K562 (cell line): ENCODE measurements around the gene TMEM191C. TPM values are rescaled to one million over a fixed set of nuclear protein-coding genes. Genes with fewer than 3 reads are reported as not detected.
"Not testable (repeated sequence)": the region's sequence is repeated elsewhere in the genome, so short reads cannot be mapped to it uniquely, and the experiment has no call there.

ENCODE experiments used
- ATAC-seq: fragments of 200-7000 bp; cut with Tn5 transposase; 3 replicates; pipeline ENCODE4 v1.9.1; 2020; ENCODE audit warnings: moderate library complexity
- BruUV-seq: library from RNA; stranded (reverse); fragments of 400-500 nt; replicated peaks from 2 replicates; lab custom pipeline; 2021; lab: Mats Ljungman, UMichigan
- CTCF ChIA-PET: fragments of 300-600 bp; formaldehyde crosslinking; extraction: SDS; loops from one replicate; lab custom pipeline; 2021; ENCODE audit warnings: low intra/inter-chr PET ratio; lab: Yijun Ruan, JAX
- POLR2A ChIA-PET: fragments of 300-600, 350-650 bp; sonication (Branson Sonifier 250); formaldehyde crosslinking; extraction: SDS; loops from one replicate; lab custom pipeline; 2021; ENCODE audit warnings: antibody characterized with exemption, inconsistent platforms; lab: Yijun Ruan, JAX
- DNase-seq, 4 experiments: peaks; one replicate each; pipeline versions ENCODE4 v3.0.0 to v3.0.0-alpha.2; 2011 to 2018; ENCODE audit warnings: low spot score in 3 of 4, mixed read lengths in 3 of 4; ENCODE audit errors: extremely low read depth in 1 of 4
- FAIRE-seq: peaks from 2 replicates; lab custom pipeline; 2011; peaks lifted over from hg19 to GRCh38; lab: Jason Lieb, UNC
- H2AFZ ChIP-seq: 2 replicates; pipeline ENCODE4 v1.6.0; 2011; ENCODE audit warnings: low read depth, low read length, control low read depth, inconsistent platforms
- H3K27ac ChIP-seq: fragments of 200-600 bp; 3 replicates; pipeline ENCODE4 v1.8.0; 2011; ENCODE audit warnings: low read depth, mild to moderate bottlenecking, control low read depth, inconsistent platforms, low read length, moderate library complexity, mixed read lengths; ENCODE audit errors: extremely low read depth
- H3K27me3 ChIP-seq, 2 experiments: fragments of 300-600 bp in 1 of 2; 2 replicates in 1 of 2; 3 replicates in 1 of 2; pipeline versions ENCODE4 v1.6.0 to v1.8.0; 2011; ENCODE audit warnings: inconsistent platforms in 2 of 2, low read length in 2 of 2, mild to moderate bottlenecking in 1 of 2, mixed read lengths in 1 of 2, moderate library complexity in 1 of 2; ENCODE audit not compliant: control insufficient read depth in 2 of 2, insufficient read depth in 2 of 2
- H3K36me3 ChIP-seq: fragments of 300-600 bp; 3 replicates; pipeline ENCODE4 v1.8.0; 2011; ENCODE audit warnings: mild to moderate bottlenecking, low read length, inconsistent platforms; ENCODE audit not compliant: control insufficient read depth, insufficient read depth
- H3K4me1 ChIP-seq, 2 experiments: fragments of 200-600 bp in 1 of 2; replicated peaks in 1 of 2; 2 replicates in 1 of 2; 3 replicates in 1 of 2; pipeline versions ENCODE4 v1.5.1 to v1.8.0; 2011; ENCODE audit warnings: inconsistent platforms in 2 of 2, low read length in 2 of 2, mild to moderate bottlenecking in 1 of 2, mixed read lengths in 1 of 2, moderate library complexity in 1 of 2; ENCODE audit not compliant: control insufficient read depth in 2 of 2, insufficient read depth in 2 of 2
- H3K4me2 ChIP-seq: 2 replicates; pipeline ENCODE4 v1.6.1; 2011; ENCODE audit warnings: low read length, control low read depth, inconsistent platforms, mixed read lengths; ENCODE audit not compliant: insufficient read depth
- H3K4me3 ChIP-seq: fragments of 200-600 bp; sonication (generic), shearing (Covaris generic); 2 replicates; pipeline ENCODE4 v1.5.1; 2016; ENCODE audit warnings: control low read depth, inconsistent platforms
- H3K79me2 ChIP-seq: fragments of 200-600 bp; 3 replicates; pipeline ENCODE4 v1.8.0; 2011; ENCODE audit warnings: low read length, inconsistent platforms; ENCODE audit not compliant: control insufficient read depth, insufficient read depth
- H3K9ac ChIP-seq, 2 experiments: 2 replicates each; pipeline versions ENCODE4 v1.6.0 to v1.6.1; 2011; ENCODE audit warnings: low read depth in 2 of 2, low read length in 2 of 2, control low read depth in 1 of 2, inconsistent platforms in 1 of 2, mild to moderate bottlenecking in 1 of 2, mixed read lengths in 1 of 2; ENCODE audit not compliant: insufficient read depth in 1 of 2
- H3K9me1 ChIP-seq: one replicate; pipeline ENCODE4 v1.6.0; 2011; ENCODE audit warnings: inconsistent platforms, mild to moderate bottlenecking, low read length, moderate library complexity; ENCODE audit not compliant: control insufficient read depth, insufficient read depth
- H3K9me3 ChIP-seq: replicated peaks from 2 replicates; pipeline ENCODE4 v1.5.1; 2011; ENCODE audit warnings: low read depth, low read length, inconsistent platforms; ENCODE audit not compliant: control insufficient read depth, insufficient read depth
- H4K20me1 ChIP-seq: replicated peaks from 2 replicates; pipeline ENCODE4 v1.6.1; 2011; ENCODE audit warnings: low read length, inconsistent platforms, mixed read lengths; ENCODE audit not compliant: control insufficient read depth, insufficient read depth
- CEBPB ChIP-seq: fragments of 450-650 bp; IDR thresholded peaks from 2 replicates; pipeline ENCODE4 v1.6.1; 2016; ENCODE audit warnings: missing genetic modification characterization, missing compliant biosample characterization
- MAFF ChIP-seq: IDR thresholded peaks from 2 replicates; pipeline ENCODE4 v1.6.1; 2012; ENCODE audit warnings: low read length, improper control_type of control experiment
- MAFG ChIP-seq: fragments of 450-650 bp; conservative IDR thresholded peaks from 2 replicates; pipeline ENCODE4 v1.6.1; 2016; ENCODE audit warnings: missing genetic modification characterization, missing compliant biosample characterization
- RBBP5 ChIP-seq: fragments of 200-600 bp; sonication (generic); IDR thresholded peaks from 2 replicates; pipeline ENCODE4 v1.6.1; 2012; ENCODE audit warnings: borderline replicate concordance, mild to moderate bottlenecking, low read length, control low read depth, inconsistent platforms; ENCODE audit not compliant: insufficient read depth, poor library complexity, severe bottlenecking
- TAF7 ChIP-seq: fragments of 450-650 bp; IDR thresholded peaks from 2 replicates; pipeline ENCODE4 v1.6.1; 2016; ENCODE audit warnings: missing genetic modification characterization, missing compliant biosample characterization
- ZNF316 ChIP-seq: fragments of 450-650 bp; IDR thresholded peaks from 2 replicates; pipeline ENCODE4 v1.6.1; 2016
- whole genome bisulfite sequencing: fragments of 100-300 bp; shearing (Covaris generic); methylation state at CpG from one replicate; pipeline ENCODE4 v1.1.6; 2016; ENCODE audit warnings: low coverage, mixed read lengths; ENCODE audit not compliant: insufficient coverage; ENCODE audit errors: missing lambda C conversion rate; 5-methylcytosine and 5-hydroxymethylcytosine counted together
- in situ Hi-C: fragments of 300-500 bp; cut with MboI; formaldehyde crosslinking; loops from 4 replicates; pipeline ENCODE4 v1.15.0; 2018; ENCODE audit warnings: inconsistent platforms, mixed read lengths
- intact Hi-C: fragments of 100-400 bp; cut with micrococcal nuclease; formaldehyde crosslinking; loops from 2 replicates; pipeline ENCODE4 v1.14.2; 2022
- polyA plus RNA-seq, 8 experiments: library from polyadenylated mRNA; depleted of rRNA in 4 of 8; stranded (reverse) in 5 of 8; unstranded in 3 of 8; fragments of >200 nt; fragmentation: Nextera tagmentation in 2 of 8; fragmentation: Illumina TruSeq in 1 of 8; extraction: Ambion mirVana in 2 of 8; extraction: Trizol in 1 of 8; gene quantifications; 2 replicates each; pipeline versions ENCODE4 v1.2.1 to v1.2.3, GENCODE V29; 2011 to 2014; ENCODE audit warnings: inconsistent platforms in 1 of 8, missing spikeins in 1 of 8
- total RNA-seq, 7 experiments: library from RNA; depleted of rRNA in 6 of 7; stranded (reverse); fragments of >200 nt in 6 of 7; fragmentation: Illumina TruSeq in 2 of 7; extraction: Trizol in 2 of 7; gene quantifications; 2 replicates each; pipeline versions ENCODE4 v1.2.1 to v1.2.3, GENCODE V29; 2011 to 2021; ENCODE audit warnings: low replicate concordance in 1 of 7
- TF ChIP-seq, protein P1 (sequence below), 2 experiments: fragments of 250-450 bp in 1 of 2; fragments of 450-650 bp in 1 of 2; sonication (Bioruptor Pico) in 1 of 2; IDR thresholded peaks; 2 replicates each; pipeline versions ENCODE4 v1.6.1 to v1.8.0; 2016 to 2021; ENCODE audit warnings: mild to moderate bottlenecking in 2 of 2, moderate library complexity in 2 of 2, missing compliant biosample characterization in 1 of 2, missing genetic modification characterization in 1 of 2

TMEM191C gene
- total and polyA plus RNA-seq, 9 of the 15 experiments (the other 6 are each of a cell fraction or from before 2014, with no cell fraction given), result 0.15 to 7.1 (median 1.1) TPM

DNA sequence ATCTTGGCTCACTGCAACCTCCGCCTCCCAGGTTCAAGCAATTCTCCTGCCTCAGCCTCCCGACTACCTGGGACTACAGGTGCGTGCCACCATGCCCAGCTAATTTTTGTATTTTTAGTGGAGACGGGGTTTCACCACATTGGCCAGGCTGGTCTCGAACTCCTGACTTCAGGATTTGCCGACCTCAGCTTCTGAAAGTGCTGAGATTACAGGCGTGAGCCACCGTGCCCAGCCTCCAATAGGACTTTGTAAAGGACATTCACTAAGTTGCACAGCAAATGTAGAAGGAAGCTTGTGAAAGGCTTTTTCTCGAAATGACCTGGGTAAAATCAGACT is 12.2 kb upstream of the TMEM191C start:
- H3K9ac ChIP-seq, ATAC-seq, H3K9me3 ChIP-seq, H3K36me3 ChIP-seq, BruUV-seq, FAIRE-seq, intact Hi-C loops, H2AFZ ChIP-seq, H3K79me2 ChIP-seq, DNase-seq, H3K4me3 ChIP-seq, H3K27me3 ChIP-seq, CTCF ChIA-PET, H3K9me1 ChIP-seq, H3K27ac ChIP-seq, H3K4me2 ChIP-seq: not testable (repeated sequence)
- 82% methylated on average over 9 of the region's 9 CpGs for WGBS
- peaks cover 0 to 39% of the 10 kb centered on the region in 2 experiments; a peak in 3 of 5 replicates for H3K4me1 ChIP-seq
- POLR2A ChIA-PET, result interaction anchor here (2.4 kb wide), 1 partner anchor 10 kb away, joined by 7 read pairs; no protein-coding TSS in a partner anchor
- in situ Hi-C loops, result loop anchor here (5.0 to 10.0 kb wide), 4 partner anchors 42 to 180 kb away; no protein-coding TSS in a partner anchor
- H4K20me1 ChIP-seq, result peaks cover 20% of the 10 kb centered on the region; the same call in 1 of the 2 replicates
- peak; percentile 39; the same call in 1 of the 2 replicates for TF ChIP-seq MAFG (tag)
- TF ChIP-seq TAF7, result 0 out of 2 replicates have a peak, but pooled peaks have one; percentile 42
- 0 out of 2 replicates have a peak, but pooled peaks have one; percentile 10 for TF ChIP-seq MAFF
- TF ChIP-seq, protein P1, sequence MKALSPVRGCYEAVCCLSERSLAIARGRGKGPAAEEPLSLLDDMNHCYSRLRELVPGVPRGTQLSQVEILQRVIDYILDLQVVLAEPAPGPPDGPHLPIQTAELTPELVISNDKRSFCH (CRISPR knock-in tag; IDR thresholded peaks at IDR 0.05), result not testable (repeated sequence)
- TF ChIP-seq, protein P1 (tag; IDR thresholded peaks at IDR 0.05), result 0 out of 2 replicates have a peak, but pooled peaks have one; percentile 52
- TF ChIP-seq CEBPB (tag), result peak; percentile 78
- peak; percentile 3 for TF ChIP-seq RBBP5
- peak; percentile 75 for TF ChIP-seq ZNF316
